Posterior vena cava (tissue), 2 donors: ENCODE results near the gene SRCIN1. TPM values are rescaled to one million over a fixed set of nuclear protein-coding genes. Genes with fewer than 3 reads are reported as not detected.

Experiments
- DNase-seq: peaks from one replicate; pipeline ENCODE4 v3.0.0-alpha.2; 2020; ENCODE audit warnings: low spot score
- intact Hi-C, 2 donors: fragments of 100-400 bp; cut with DNase I; formaldehyde crosslinking; loops; one replicate each; pipeline versions ENCODE4 v1.14.1 to v1.14.2; 2022 to 2023
- total RNA-seq, 2 donors: library from RNA; stranded (reverse); fragmentation: NEBNext Ultra II Directional; extraction: Animal tissue kit (Norgen Biotek cat#: 25700); gene quantifications; one replicate each; pipeline ENCODE4 v1.2.1, GENCODE V29; 2021
- donor health status: DM: yes; HTN: yes; CAD: no.
- donor health status: DM: yes; HTN: yes; CAD: no.

The SRCIN1 gene
- total RNA-seq, 2 donors from 2014 or later, result 0.93 to 1.2 TPM

GRCh38 chr17:38569701-38570512 lies 35.8 kb downstream of the SRCIN1 start:
- intact Hi-C loops, result no loop called here

GRCh38 chr17:38568845-38569510 lies 36.8 kb downstream of the SRCIN1 start:
- intact Hi-C loops, result no loop called here
- no peak for DNase-seq

More at GRCh38 chr17:38569701-38570512, 35.8 kb downstream of the SRCIN1 start:
- no peak for DNase-seq

- no peak for DNase-seq
- intact Hi-C loops, result no loop called here
Observed at GRCh38 chr17:38568274-38568673, 37.5 kb downstream of the SRCIN1 start.

GRCh38 chr17:38567350-38567749 lies 38.4 kb downstream of the SRCIN1 start:
- DNase-seq, result no peak
- intact Hi-C loops, result no loop called here

GRCh38 chr17:38566666-38567031 lies 39.1 kb downstream of the SRCIN1 start:
- no peak for DNase-seq
- intact Hi-C loops, result no loop called here

- no peak for DNase-seq
- intact Hi-C loops, result no loop called here
Observed at GRCh38 chr17:38565853-38566665, 39.7 kb downstream of the SRCIN1 start.

GRCh38 chr17:38564869-38565268 lies 40.9 kb downstream of the SRCIN1 start:
- DNase-seq, result no peak
- intact Hi-C loops, result loop anchor here in 1 of 2 donors (5.0 kb wide), 1 partner anchor 92 kb away; no protein-coding TSS in a partner anchor

GRCh38 chr17:38564254-38564837 lies 41.4 kb downstream of the SRCIN1 start:
- DNase-seq, result no peak
- intact Hi-C loops, result loop anchor here in 1 of 2 donors (5.0 kb wide), 1 partner anchor 93 kb away; no protein-coding TSS in a partner anchor

GRCh38 chr17:38563362-38564253 lies 42.1 kb downstream of the SRCIN1 start:
- intact Hi-C loops, result loop anchor here in 1 of 2 donors (5.0 kb wide), 1 partner anchor 94 kb away; no protein-coding TSS in a partner anchor

GRCh38 chr17:38562903-38563302 lies 42.8 kb downstream of the SRCIN1 start:
- intact Hi-C loops, result loop anchor here in 1 of 2 donors (5.0 kb wide), 1 partner anchor 94 kb away; no protein-coding TSS in a partner anchor

More at GRCh38 chr17:38563362-38564253, 42.1 kb downstream of the SRCIN1 start:
- DNase-seq, result no peak

GRCh38 chr17:38562215-38562569 lies 43.6 kb downstream of the SRCIN1 start:
- intact Hi-C loops, result loop anchor here in 1 of 2 donors (5.0 kb wide), 1 partner anchor 95 kb away; no protein-coding TSS in a partner anchor
- DNase-seq, result no peak

More at GRCh38 chr17:38562903-38563302, 42.8 kb downstream of the SRCIN1 start:
- no peak for DNase-seq

GRCh38 chr17:38561416-38562214 lies 44.1 kb downstream of the SRCIN1 start:
- no peak for DNase-seq
- intact Hi-C loops, result loop anchor here in 1 of 2 donors (5.0 kb wide), 1 partner anchor 96 kb away; no protein-coding TSS in a partner anchor

GRCh38 chr17:38560503-38561318 lies 45.0 kb downstream of the SRCIN1 start:
- no peak for DNase-seq
- intact Hi-C loops, result loop anchor here in 1 of 2 donors (5.0 kb wide), 1 partner anchor 97 kb away; no protein-coding TSS in a partner anchor

- intact Hi-C loops, result loop anchor here (5.0 to 10.0 kb wide), 2 partner anchors 97 to 105 kb away; no protein-coding TSS in a partner anchor
- DNase-seq, result no peak
Observed at GRCh38 chr17:38559880-38560230, 45.9 kb downstream of the SRCIN1 start.

GRCh38 chr17:38559051-38559879 lies 46.5 kb downstream of the SRCIN1 start:
- peak; percentile 94 for DNase-seq
- intact Hi-C loops, result loop anchor here in 1 of 2 donors (10.0 kb wide), 1 partner anchor 106 kb away; no protein-coding TSS in a partner anchor
